Pons (tissue), 1 donor: ENCODE data around the gene TBCD.
"Not testable (repeated sequence)": the region's sequence is repeated elsewhere in the genome, so short reads cannot be mapped to it uniquely, and the experiment has no call there.

Experiments used
- DNase-seq: peaks from one replicate; pipeline ENCODE4 v3.0.0-alpha.2; 2016; ENCODE audit warnings: low spot score

TBCD gene

GRCh38 chr17:82729479-82730260, 22.2 kb upstream of the TBCD start:
- DNase-seq: no peak

DNA sequence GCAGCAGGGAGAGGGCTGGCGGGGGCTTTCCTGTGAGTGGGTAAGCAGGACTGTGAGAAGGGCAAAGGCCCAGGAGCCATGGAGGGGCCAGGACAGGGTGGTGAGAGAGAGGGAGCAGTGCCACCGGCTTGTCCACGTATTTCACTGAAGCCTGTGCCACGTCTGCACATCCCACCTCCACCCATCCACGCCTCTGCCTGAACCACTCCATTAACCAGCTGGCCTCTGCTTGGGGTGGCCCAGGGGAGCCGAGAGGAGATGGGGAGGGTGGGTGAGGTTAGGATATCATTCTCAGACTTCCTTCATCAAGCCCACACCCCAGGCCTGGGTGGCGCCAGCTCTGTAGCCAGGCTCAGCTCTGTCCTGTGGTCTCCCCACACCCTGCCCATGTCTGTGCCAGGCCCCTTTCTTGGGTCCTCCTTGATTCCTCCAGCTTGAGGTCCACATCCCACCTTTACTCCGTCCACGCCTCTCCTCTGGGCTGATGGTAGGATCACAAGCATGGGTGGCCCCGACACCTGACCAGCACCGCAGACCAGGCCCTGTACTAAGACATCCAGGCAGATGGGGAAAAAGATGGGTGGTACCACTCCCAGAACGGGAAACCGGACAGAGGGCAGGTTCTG, 19.6 kb upstream of the TBCD start:
- DNase-seq: no peak

GRCh38 chr17:82734987-82735866, 16.6 kb upstream of the TBCD start, which contains the start of gene FN3K:
Gene FN3K, plus strand, starts transcription at chr17:82735615. Its CDS starts 22 bp downstream, at chr17:82735637.
- peak; percentile 51 for DNase-seq

DNA sequence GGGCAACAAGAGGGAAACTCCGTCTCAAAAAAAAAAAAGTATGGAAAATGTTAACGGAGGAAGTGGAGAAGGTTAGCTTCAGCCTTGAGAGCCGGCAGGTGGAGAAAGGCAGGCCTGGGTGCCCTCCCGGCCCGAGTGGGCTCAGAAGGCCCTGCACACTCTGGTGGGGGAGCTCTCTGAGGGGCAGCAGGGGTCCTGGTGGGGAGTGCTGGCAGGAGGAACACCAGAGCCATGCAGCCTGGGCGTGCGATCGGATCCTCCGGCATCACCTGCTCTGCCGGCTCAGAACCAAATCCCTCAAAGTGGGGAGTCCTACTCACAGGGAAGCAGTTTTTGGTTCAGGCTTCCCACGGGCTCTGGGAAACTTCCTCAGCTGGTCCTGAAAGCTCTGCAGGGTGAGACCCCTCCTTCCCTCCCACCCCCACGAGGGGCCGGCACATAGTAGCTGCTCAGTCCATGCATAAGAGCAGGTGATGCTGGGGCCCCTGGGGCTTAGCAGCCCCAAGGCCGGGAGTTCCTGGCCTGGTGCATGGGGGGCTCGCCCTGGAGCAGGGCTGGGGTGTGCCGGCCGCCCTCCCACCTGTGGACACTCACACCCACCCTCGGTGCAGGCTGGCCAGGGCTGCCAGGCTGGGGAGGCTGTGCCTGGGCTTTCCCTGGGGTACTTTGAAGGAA, 15.2 kb upstream of the TBCD start:
- DNase-seq: no peak

DNA sequence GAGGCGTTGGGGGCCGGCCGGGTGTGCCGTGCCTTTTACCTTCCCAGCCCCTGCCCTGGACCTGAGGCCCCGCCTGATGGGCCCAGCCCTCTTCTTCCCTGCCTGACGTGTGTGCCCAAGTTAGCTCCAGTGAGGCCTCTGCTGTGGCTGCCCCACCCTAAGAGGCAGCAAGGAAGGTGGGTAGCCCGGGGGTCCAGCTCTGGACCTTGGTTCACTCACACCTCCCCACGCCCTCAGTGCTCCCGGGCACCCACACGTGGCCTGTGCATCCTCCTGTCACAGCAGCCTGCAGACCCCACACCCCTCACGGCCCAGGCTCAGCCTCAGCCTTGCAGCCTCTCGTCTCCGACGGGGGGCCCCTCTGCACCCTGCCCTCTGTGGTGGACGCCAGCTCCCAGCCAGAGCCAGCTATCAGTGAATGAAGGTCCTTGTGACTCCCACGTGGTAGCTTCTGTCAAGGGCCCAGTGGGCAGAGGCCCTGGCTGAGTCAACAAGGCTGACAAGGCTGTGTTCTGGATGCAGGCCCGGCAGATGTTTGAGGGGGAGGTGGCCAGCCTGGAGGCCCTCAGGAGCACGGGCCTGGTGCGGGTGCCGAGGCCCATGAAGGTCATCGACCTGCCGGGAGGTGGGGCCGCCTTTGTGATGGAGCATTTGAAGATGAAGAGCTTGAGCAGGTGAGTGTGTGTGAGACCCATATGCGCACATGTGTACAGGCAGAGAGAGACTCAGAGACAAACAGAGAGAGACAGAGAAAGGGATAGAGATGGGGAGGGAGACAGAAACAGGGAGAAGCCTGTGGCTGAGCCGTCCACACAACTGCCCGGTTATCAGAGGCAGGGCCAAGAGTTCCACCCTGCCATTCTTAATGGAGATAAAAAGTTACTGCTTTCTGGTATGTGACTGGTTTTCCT, 13.6 kb upstream of the TBCD start:
- DNase-seq: peak; percentile 98

GRCh38 chr17:82740906-82741759, 10.7 kb upstream of the TBCD start:
- no peak for DNase-seq

DNA sequence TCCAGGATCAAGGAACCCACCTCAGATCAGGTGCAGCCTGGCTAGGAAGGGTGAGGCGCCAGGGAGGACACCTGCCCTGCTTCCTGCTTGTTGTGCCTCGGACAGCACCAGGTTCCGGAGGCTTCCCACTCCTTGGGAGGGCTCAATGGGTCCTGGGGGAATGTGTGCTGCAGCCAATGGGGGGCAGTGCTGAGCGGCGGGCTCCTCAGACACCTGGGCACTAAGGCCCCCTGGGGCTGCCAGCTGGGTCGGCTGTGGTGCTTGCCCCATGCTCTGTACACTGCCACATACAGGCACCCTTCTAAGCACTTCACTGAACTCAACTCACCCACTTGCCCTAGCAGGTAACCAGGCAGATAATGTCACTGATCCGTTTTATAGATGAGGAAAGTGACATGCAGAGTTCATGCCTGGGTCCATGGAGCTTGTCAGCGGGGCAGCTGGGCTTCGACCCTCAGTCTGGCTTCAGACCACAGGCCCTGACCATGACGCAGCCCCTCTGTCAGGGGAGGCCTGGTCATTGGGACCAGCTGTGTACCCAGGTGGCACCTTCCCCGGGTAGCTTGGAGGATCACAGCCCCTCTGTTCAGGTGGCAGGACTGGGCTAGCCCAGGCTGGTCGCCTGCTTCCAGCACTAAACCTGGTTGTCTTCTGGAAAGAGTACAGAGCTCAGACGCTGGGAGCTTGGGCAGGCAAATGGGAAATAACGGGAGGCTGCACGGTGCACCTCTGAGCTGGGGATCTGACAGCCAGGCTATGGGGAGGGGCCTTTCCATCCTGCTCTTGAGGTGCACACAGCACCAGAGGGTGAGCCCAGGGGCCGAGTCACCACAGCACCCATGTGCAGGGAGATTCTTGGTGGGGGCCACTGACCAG, 8.3 kb upstream of the TBCD start:
- DNase-seq: no peak

GRCh38 chr17:82744736-82745135, 7.1 kb upstream of the TBCD start:
- not testable (repeated sequence) for DNase-seq

GRCh38 chr17:82745524-82745923, 6.3 kb upstream of the TBCD start:
- no peak for DNase-seq

DNA sequence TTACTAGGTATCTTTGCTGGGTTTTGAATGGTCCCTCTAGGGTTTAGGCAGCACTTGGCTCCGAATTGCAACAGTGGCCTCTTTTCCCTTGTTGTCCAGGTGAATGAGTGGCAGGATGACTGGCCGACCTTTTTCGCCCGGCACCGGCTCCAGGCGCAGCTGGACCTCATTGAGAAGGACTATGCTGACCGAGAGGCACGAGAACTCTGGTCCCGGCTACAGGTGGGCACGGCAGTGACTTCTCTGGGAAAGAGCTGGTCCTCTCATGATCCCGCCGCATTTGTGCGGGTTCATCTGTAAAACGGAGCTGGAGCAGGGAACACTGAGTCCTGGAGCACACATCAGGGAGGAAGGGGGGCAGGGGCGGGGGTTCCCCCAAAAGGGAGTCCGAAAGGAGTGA, 3.1 kb upstream of the TBCD start:
- no peak for DNase-seq

- no peak for DNase-seq
Measured at GRCh38 chr17:82750241-82750908, 1.5 kb upstream of the TBCD start.

- DNase-seq: peak; percentile 35
Measured at GRCh38 chr17:82751171-82751570, 694 bp upstream of the TBCD start.

DNA sequence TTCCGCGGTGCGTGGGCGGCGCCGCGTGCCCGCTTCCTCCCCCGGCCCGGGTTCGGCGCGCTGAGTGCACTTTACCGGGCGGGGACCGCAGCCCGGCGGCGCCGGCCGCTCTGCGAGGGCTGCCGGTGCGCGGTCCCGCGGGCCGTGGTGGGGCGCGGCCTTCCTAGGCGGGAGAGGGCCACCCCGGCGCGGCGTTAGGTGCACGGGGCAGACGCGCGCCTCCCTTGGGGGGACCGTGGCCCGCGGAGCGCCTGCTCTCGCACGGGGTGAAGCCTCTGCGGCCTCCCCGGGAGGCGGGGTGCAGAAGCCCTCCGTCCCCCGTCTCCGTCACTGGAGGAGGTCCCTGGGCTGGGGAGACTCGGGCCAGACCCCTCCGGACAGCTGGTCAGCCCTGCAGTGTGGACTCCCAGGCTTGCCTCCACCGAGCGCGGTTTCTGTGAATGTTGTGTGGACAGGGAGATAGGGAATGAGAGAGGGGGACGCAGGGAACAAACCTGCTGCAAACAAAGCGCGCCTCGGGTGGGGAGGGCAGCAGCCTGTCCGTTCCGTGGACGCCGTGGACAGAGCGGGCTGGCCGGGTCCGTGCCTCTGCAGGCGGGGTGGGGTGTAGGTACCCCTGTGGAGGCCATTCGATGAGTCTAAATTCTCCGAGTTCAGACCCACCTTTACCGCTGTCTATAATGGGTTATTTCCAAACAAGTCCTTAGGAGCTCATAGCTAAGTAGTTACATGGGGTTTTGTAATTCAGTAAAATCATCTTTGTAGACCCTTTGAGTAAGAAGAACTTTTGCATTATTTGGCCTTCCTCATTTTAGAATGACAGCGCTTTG, 721 bp downstream of the TBCD start:
- no peak for DNase-seq

GRCh38 chr17:82753201-82753464, 1.3 kb downstream of the TBCD start:
- no peak for DNase-seq

GRCh38 chr17:82754297-82755208, 2.7 kb downstream of the TBCD start:
- no peak for DNase-seq

GRCh38 chr17:82756166-82756565, 4.3 kb downstream of the TBCD start:
- DNase-seq: no peak

DNA sequence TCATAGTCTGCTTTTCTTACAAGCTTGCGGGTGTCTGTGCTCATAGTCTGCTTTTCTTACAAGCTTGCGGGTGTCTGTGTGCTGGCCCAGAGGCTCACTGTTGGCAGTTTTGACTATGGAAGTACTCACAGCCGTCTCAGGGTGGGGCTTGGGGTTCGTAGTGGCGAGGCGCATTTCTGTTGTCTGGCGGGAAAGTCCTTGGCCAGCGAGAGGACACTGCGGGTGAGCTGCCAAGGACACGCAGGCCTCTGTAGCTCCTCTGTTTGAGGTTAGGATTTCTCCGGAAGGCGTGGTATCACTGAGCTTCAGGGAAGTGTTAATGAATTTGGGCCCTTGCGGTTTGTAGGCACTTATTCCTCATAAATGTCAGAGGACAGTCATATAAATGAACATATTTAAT, 13.5 kb downstream of the TBCD start:
- no peak for DNase-seq
